ENCODE results near the gene OR5L2. TPM values are rescaled to one million over a fixed set of nuclear protein-coding genes. Genes with fewer than 3 reads are reported as not detected.

The OR5L2 gene
- total RNA-seq = not detected
- polyA plus RNA-seq = not detected
- long read RNA-seq, donor 1 = 0 reads
- long read RNA-seq, donor 2 = 0 reads
- long read RNA-seq, donor 3 = 0 reads
- long read RNA-seq, donor 4 = 0 reads
- long read RNA-seq, donor 5 = 0 reads

GRCh38 chr11:55826919-55827318 is at the start of gene OR5L2:
Gene OR5L2, plus strand, starts transcription at chr11:55827219. Its CDS starts 0 bp downstream, at chr11:55827219.
- no peak for TF ChIP-seq CTCF (IDR thresholded peaks at IDR 0.05; ENCODE audit: control extremely low read depth, extremely low read depth)
- Histone ChIP-seq H3K36me3 (ENCODE audit: control insufficient read depth in 4 of 4, insufficient read depth in 4 of 4, low read length in 4 of 4) (no peaks in the 10 kb centered on the region), H3K4me3 (no peak within 1 kb of the TSS), H3K9ac (ENCODE audit: insufficient read depth in 1 of 2, low read length in 2 of 2) (no peak within 1 kb of the TSS), H3K9me3 (ENCODE audit: control insufficient read depth in 4 of 4, insufficient read depth in 3 of 4, low read length in 3 of 4) (peaks cover 0 to 11% (median 1%) of the 10 kb centered on the region in 4 donors), H3K4me1 (ENCODE audit: control insufficient read depth in 5 of 5, insufficient read depth in 5 of 5, low read length in 5 of 5) (no peaks in the 10 kb centered on the region), H3K27ac (ENCODE audit: low read depth in 1 of 2, low read length in 1 of 2) (no peak within 1 kb of the TSS), H3K27me3 (ENCODE audit: control insufficient read depth in 3 of 3, insufficient read depth in 3 of 3, low read length in 2 of 3) (no peaks in the 10 kb centered on the region)
- DNase-seq = no peak
- no peak for ATAC-seq (ENCODE audit: insufficient read depth, low FRiP score)

DNA sequence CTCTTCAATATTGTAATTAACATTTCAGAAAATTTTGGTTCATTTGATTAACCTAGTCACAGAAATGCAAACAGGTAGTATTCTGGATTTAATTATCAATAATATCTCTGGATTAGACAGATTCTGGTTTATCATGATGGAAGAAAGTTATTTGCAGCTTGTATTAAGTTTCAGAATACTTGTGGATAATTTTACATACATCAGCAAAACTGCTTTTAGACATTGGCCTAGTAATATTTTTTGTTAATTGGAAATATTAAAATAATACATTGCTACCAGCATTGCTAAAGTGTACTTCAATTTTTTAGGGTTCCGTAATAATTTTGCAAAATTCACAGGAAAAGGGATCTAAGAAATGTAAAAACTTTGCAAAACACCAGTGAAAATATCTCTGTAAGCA is 35.4 kb upstream of the OR5L2 start:
- no peak for TF ChIP-seq CTCF (IDR thresholded peaks at IDR 0.05; ENCODE audit: control extremely low read depth, extremely low read depth)
- H3K9ac ChIP-seq (ENCODE audit: insufficient read depth in 1 of 2, low read length in 2 of 2) = no peak overlapping the region
- no peaks in the 10 kb centered on the region for H3K4me1 ChIP-seq (ENCODE audit: control insufficient read depth in 5 of 5, insufficient read depth in 5 of 5, low read length in 5 of 5)
- no peak for DNase-seq
- 83 to 86% methylated on average over 1 of the region's 1 CpG for WGBS, 2 donors
- no peaks in the 10 kb centered on the region for H3K27me3 ChIP-seq (ENCODE audit: control insufficient read depth in 3 of 3, insufficient read depth in 3 of 3, low read length in 2 of 3)
- H3K4me3 ChIP-seq = no peak overlapping the region
- no peaks in the 10 kb centered on the region for H3K36me3 ChIP-seq (ENCODE audit: control insufficient read depth in 4 of 4, insufficient read depth in 4 of 4, low read length in 4 of 4)
- ATAC-seq (ENCODE audit: insufficient read depth, low FRiP score) = no peak
- H3K9me3 ChIP-seq (ENCODE audit: control insufficient read depth in 4 of 4, insufficient read depth in 3 of 4, low read length in 3 of 4) = peaks cover 0 to 17% (median 1%) of the 10 kb centered on the region in 4 donors
- H3K27ac ChIP-seq (ENCODE audit: low read depth in 1 of 2, low read length in 1 of 2) = no peak overlapping the region

GRCh38 chr11:55793321-55793720 is 33.7 kb upstream of the OR5L2 start:
- H3K36me3 ChIP-seq (ENCODE audit: control insufficient read depth in 4 of 4, insufficient read depth in 4 of 4, low read length in 4 of 4) = no peaks in the 10 kb centered on the region
- no peak for TF ChIP-seq CTCF (IDR thresholded peaks at IDR 0.05; ENCODE audit: control extremely low read depth, extremely low read depth)

GRCh38 chr11:55795256-55795655 is 31.8 kb upstream of the OR5L2 start, which contains the start of gene OR5D14:
Gene OR5D14, plus strand, starts transcription at chr11:55795556. Its CDS starts 0 bp downstream, at chr11:55795556.
- no peak within 1 kb of the TSS for H3K4me3 ChIP-seq

More at GRCh38 chr11:55793321-55793720, 33.7 kb upstream of the OR5L2 start:
- Histone ChIP-seq H3K4me1 (ENCODE audit: control insufficient read depth in 5 of 5, insufficient read depth in 5 of 5, low read length in 5 of 5) (no peaks in the 10 kb centered on the region), H3K9ac (ENCODE audit: insufficient read depth in 1 of 2, low read length in 2 of 2) (no peak overlapping the region), H3K9me3 (ENCODE audit: control insufficient read depth in 4 of 4, insufficient read depth in 3 of 4, low read length in 3 of 4) (peaks cover 0 to 10% (median 1%) of the 10 kb centered on the region in 4 donors), H3K27me3 (ENCODE audit: control insufficient read depth in 3 of 3, insufficient read depth in 3 of 3, low read length in 2 of 3) (no peaks in the 10 kb centered on the region), H3K4me3 (no peak overlapping the region), H3K27ac (ENCODE audit: low read depth in 1 of 2, low read length in 1 of 2) (no peak overlapping the region)
- 64 to 79% methylated on average over 2 of the region's 2 CpGs for WGBS, 2 donors
- no peak for ATAC-seq (ENCODE audit: insufficient read depth, low FRiP score)
- DNase-seq = no peak

More at GRCh38 chr11:55795256-55795655, 31.8 kb upstream of the OR5L2 start, which contains the start of gene OR5D14:
- Histone ChIP-seq H3K9ac (ENCODE audit: insufficient read depth in 1 of 2, low read length in 2 of 2) (no peak within 1 kb of the TSS), H3K36me3 (ENCODE audit: control insufficient read depth in 4 of 4, insufficient read depth in 4 of 4, low read length in 4 of 4) (no peaks in the 10 kb centered on the region), H3K27ac (ENCODE audit: low read depth in 1 of 2, low read length in 1 of 2) (no peak within 1 kb of the TSS), H3K27me3 (ENCODE audit: control insufficient read depth in 3 of 3, insufficient read depth in 3 of 3, low read length in 2 of 3) (no peaks in the 10 kb centered on the region), H3K4me1 (ENCODE audit: control insufficient read depth in 5 of 5, insufficient read depth in 5 of 5, low read length in 5 of 5) (no peaks in the 10 kb centered on the region), H3K9me3 (ENCODE audit: control insufficient read depth in 4 of 4, insufficient read depth in 3 of 4, low read length in 3 of 4) (peaks cover 0 to 13% (median 1%) of the 10 kb centered on the region in 4 donors)
- TF ChIP-seq CTCF (IDR thresholded peaks at IDR 0.05; ENCODE audit: control extremely low read depth, extremely low read depth) = no peak
- ATAC-seq (ENCODE audit: insufficient read depth, low FRiP score) (no peak), DNase-seq (no peak)

Data from lung (tissue), 16 donors.